GM19193 (cell line): ENCODE measurements around the gene PTHLH.

Source experiments
- POLR2A ChIP-seq: IDR thresholded peaks from 4 replicates; pipeline ENCODE4 v1.6.1; 2011; ENCODE audit not compliant: insufficient read depth, insufficient read length; ENCODE audit errors: extremely low read depth

PTHLH gene

GRCh38 chr12:27960821-27961220 is 11.7 kb downstream of the PTHLH start:
- TF ChIP-seq POLR2A = no peak

GRCh38 chr12:27958675-27959074 is 13.9 kb downstream of the PTHLH start:
- no peak for TF ChIP-seq POLR2A

GRCh38 chr12:27957366-27957765 is 15.2 kb downstream of the PTHLH start:
- TF ChIP-seq POLR2A = no peak

GRCh38 chr12:27953817-27954216 is 18.7 kb downstream of the PTHLH start:
- no peak for TF ChIP-seq POLR2A

- no peak for TF ChIP-seq POLR2A
These were observed 19.2 kb downstream of the PTHLH start for GRCh38 chr12:27953348-27953747.

GRCh38 chr12:27952510-27952909 is 20.0 kb downstream of the PTHLH start:
- TF ChIP-seq POLR2A = no peak

- TF ChIP-seq POLR2A = no peak
These were observed 20.6 kb downstream of the PTHLH start for GRCh38 chr12:27951898-27952297.

GRCh38 chr12:27946421-27946820 is 26.1 kb downstream of the PTHLH start:
- no peak for TF ChIP-seq POLR2A

GRCh38 chr12:27940756-27941402 is 31.7 kb downstream of the PTHLH start:
- no peak for TF ChIP-seq POLR2A

- TF ChIP-seq POLR2A = no peak
These were observed 32.3 kb downstream of the PTHLH start for GRCh38 chr12:27940245-27940644.

- no peak for TF ChIP-seq POLR2A
These were observed 34.8 kb downstream of the PTHLH start for GRCh38 chr12:27937768-27938167.

GRCh38 chr12:27936196-27936595 is 36.3 kb downstream of the PTHLH start:
- no peak for TF ChIP-seq POLR2A

- no peak for TF ChIP-seq POLR2A
These were observed 38.3 kb downstream of the PTHLH start for GRCh38 chr12:27934276-27934675.

- no peak for TF ChIP-seq POLR2A
These were observed 41.1 kb downstream of the PTHLH start for GRCh38 chr12:27931390-27931789.

GRCh38 chr12:27927347-27927746 is 45.2 kb downstream of the PTHLH start:
- no peak for TF ChIP-seq POLR2A

- no peak for TF ChIP-seq POLR2A
These were observed 48.0 kb downstream of the PTHLH start for GRCh38 chr12:27924350-27925135.
